RPMI7951 (cell line): ENCODE results near the gene TMEM82. TPM values are rescaled to one million over a fixed set of nuclear protein-coding genes. Genes with fewer than 3 reads are reported as not detected.

Experiments
- DNase-seq: peaks from one replicate; pipeline ENCODE4 v3.0.0-alpha.2; 2012; ENCODE audit warnings: low read depth
- total RNA-seq: library from RNA; depleted of rRNA; stranded (reverse); fragments of >200 nt; shearing (Covaris generic); gene quantifications from 2 replicates; pipeline ENCODE4 v1.2.3, GENCODE V29; 2014

The TMEM82 gene
- total RNA-seq, 1 experiment from 2014 or later = not detected

GRCh38 chr1:15720861-15721260 is 21.4 kb upstream of the TMEM82 start:
- DNase-seq = no peak

DNA sequence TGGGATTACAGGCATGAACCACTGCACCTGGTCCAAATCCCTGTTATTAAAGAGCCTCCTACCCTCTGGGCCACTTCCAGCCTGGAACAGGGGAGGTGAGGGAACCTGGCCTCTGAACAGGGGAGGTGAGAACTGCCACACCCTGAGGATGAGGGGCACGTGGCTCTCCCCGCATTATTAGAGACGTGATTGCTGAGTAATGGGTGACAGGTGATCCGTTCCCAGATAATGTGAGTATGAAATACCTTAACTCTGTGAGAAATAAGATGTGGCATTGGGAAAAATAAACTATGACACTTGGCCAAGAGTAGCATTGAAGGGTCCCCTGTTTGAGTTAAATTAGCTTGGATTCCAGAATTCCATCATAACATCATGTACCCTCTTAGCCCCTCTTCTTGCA is 19.9 kb upstream of the TMEM82 start:
- no peak for DNase-seq

GRCh38 chr1:15722836-15723532 is 19.3 kb upstream of the TMEM82 start:
- no peak for DNase-seq

GRCh38 chr1:15723631-15724246 is 18.6 kb upstream of the TMEM82 start:
- no peak for DNase-seq

GRCh38 chr1:15724949-15725880 is 17.1 kb upstream of the TMEM82 start:
- DNase-seq = no peak

DNA sequence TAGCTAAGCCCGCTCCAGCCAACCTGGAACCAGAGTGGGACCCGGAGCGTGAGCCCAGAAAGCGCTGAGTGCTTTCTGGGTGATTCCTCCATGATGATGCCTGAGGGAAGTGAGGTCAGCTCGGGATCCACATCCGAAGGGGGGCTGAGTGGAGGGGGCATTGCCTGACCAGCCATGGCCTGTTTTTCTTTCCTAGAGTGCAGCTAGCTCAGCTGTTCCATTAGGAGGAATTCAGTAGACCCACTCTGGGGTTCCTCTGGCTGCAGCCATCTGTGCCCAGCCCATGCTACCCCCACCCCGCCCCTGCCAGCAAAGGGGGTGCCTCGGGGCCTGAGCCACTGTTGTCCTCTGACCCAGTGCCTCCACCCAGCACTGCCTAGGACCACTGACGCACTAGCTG is 15.8 kb upstream of the TMEM82 start:
- DNase-seq = no peak

GRCh38 chr1:15727021-15727420 is 15.3 kb upstream of the TMEM82 start:
- no peak for DNase-seq

DNA sequence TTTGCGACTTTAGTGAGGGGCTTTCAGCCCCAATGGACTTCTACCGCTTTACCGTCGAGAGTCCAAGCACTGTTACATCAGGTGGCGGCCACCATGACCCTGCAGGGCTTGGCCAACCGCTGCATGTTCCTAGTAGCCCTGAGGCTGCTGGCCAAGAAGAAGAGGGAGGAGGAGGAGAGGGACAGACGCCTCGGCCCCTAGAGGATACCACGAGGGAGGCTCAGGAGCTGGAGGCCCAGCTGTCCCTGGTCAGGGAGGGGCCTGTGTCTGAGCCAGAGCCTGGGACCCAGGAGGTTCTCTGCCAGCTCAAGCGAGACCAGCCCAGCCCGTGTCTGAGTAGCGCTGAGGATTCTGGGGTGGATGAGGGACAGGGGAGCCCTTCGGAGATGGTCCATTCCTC is 14.9 kb upstream of the TMEM82 start:
- DNase-seq = no peak

- DNase-seq = no peak
These were observed 14.3 kb upstream of the TMEM82 start for GRCh38 chr1:15727866-15728534.

GRCh38 chr1:15728937-15729657 is 13.2 kb upstream of the TMEM82 start:
- DNase-seq = no peak

DNA sequence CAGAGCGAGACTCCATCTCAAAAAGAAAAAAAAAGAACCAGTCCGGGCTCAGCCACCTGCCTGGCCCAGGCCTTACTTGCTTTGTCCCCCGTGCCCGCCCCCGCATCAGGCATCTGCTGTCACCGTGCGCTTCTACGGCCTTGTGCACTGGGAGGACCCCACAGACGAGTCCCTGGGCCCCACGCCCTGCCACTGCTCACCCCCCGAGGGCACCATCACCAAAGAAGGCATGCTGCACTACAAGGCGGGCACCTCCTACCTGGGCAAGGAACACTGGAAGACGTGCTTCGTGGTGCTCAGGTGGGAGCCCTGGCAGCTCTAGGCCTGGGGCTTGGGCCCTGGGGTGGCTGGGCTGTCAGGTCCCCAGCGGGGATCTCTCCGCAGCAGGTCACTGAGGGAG is 11.9 kb upstream of the TMEM82 start:
- DNase-seq = no peak

DNA sequence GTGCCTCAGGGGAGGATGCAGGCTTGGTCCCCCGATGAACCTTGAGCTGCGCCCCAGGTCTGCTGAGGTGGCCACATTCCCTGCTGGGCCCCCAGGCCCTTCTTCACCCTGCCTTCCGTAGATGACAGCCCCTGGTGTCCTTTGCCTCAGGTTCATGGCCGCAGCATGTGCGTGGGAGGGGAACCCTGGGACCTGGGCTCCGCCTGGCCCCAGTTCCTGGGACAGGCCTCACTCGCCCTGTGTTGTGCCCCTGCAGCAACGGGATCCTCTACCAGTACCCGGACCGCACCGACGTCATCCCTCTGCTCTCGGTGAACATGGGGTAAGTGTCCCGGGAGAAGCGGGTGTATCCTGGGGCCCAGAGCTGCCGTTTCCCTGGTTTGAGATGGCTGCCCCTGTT is 11.4 kb upstream of the TMEM82 start:
- DNase-seq = no peak

- DNase-seq = no peak
These were observed 10.3 kb upstream of the TMEM82 start for GRCh38 chr1:15731735-15732685.

DNA sequence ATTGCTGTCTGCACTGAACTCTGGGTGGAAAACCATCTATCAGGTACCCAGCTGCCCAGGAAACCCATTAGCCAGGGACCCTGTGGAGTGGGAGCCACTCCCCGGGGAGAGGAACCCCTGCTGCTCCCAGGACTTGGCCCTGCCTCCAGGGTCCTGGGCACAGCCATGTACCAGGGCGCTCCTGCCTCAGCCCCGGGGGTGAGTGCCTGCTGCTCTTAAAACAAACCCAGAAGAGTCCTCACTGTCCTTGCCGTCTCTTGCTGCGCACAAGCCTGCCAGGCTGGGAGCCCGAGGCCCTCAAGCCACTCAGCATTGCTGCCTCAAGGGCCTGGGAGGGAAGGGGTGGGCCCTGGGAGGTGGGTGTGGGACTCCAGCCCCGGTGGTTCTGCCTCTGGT is 9.6 kb upstream of the TMEM82 start:
- DNase-seq = no peak

DNA sequence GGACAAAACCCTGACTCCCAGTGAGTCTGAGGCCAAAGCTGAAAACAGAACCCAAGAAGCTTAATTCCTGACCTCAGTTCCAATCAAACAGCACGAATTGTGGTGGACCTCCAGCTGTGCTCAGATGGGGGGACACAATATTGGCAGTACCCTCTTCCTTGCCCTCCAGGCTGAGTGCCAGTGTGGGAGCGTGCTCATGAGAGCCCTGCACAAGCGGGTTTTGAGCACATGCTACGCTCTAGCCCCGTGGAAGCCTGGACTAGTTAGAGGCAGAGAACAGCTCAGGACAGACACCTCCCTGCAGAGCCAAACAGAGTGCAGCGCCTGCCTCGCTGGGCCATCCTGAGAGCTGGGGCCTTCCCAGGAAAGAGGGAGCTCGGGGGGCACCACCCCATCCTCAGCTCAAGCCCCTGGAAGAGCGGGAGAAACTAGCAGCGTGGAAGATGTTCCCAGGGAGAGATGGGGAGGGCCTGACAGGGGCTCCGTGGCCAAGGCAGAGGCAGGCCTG is 9.0 kb upstream of the TMEM82 start:
- DNase-seq = no peak

DNA sequence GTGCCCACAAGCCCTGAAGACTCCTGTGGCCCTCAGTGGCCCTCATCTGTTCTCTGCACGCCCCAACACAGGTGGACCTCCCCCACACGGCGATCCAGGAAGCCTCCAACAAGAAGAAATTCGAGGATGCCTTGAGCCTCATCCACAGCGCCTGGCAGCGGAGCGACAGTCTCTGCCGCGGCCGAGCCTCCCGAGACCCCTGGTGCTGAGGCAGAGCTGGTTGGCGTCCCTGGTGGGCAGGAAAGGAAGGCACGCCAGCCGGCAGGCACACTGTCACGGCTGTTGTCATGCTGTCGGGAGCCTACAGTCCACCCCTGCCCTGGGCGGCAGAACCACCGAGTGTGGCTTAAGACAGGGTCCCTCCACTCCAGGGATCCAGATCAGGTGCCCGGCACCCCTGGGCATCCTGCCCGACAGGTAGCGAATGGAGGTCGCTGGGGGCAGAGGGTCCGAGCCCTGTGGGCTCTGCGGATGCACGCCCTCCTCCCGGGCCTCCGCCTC is 8.5 kb upstream of the TMEM82 start:
- DNase-seq = no peak

GRCh38 chr1:15734296-15734695 is 8.0 kb upstream of the TMEM82 start:
- no peak for DNase-seq

GRCh38 chr1:15734901-15735300 is 7.4 kb upstream of the TMEM82 start:
- DNase-seq = no peak

GRCh38 chr1:15735304-15736037 is 6.8 kb upstream of the TMEM82 start:
- no peak for DNase-seq
